Measurements from ENCODE around the gene OTUD6A. TPM values are rescaled to one million over a fixed set of nuclear protein-coding genes. Genes with fewer than 3 reads are reported as not detected.

Gene OTUD6A
- total and polyA plus RNA-seq, 2 donors = 0.02 TPM; not detected in 1

- H3K36me3 ChIP-seq (ENCODE audit: control insufficient read depth in 2 of 2, insufficient read depth in 2 of 2, low read length in 1 of 2) = no peaks in the 10 kb centered on the region
- 96% methylated on average over 9 of the region's 9 CpGs for WGBS
- H3K4me1 ChIP-seq (ENCODE audit: control insufficient read depth in 2 of 2, insufficient read depth in 2 of 2, low read length in 2 of 2) = no peaks in the 10 kb centered on the region
- no peaks in the 10 kb centered on the region for H3K27me3 ChIP-seq (ENCODE audit: control insufficient read depth in 2 of 2, insufficient read depth in 1 of 2, low read length in 1 of 2)
- no peak for DNase-seq (ENCODE audit: low read depth in 6 of 9, low spot score in 9 of 9)
- H3K9me3 ChIP-seq (ENCODE audit: control insufficient read depth in 2 of 2, insufficient read depth in 1 of 2, low read length in 1 of 2) = no peaks in the 10 kb centered on the region
- no peak overlapping the region for H3K27ac ChIP-seq (ENCODE audit: low read depth in 1 of 2, low read length in 1 of 2)
- no peak overlapping the region for H3K4me3 ChIP-seq (ENCODE audit: low read length in 2 of 2)
These were observed 18.6 kb upstream of the OTUD6A start for GRCh38 chrX:70043685-70044084.

DNA sequence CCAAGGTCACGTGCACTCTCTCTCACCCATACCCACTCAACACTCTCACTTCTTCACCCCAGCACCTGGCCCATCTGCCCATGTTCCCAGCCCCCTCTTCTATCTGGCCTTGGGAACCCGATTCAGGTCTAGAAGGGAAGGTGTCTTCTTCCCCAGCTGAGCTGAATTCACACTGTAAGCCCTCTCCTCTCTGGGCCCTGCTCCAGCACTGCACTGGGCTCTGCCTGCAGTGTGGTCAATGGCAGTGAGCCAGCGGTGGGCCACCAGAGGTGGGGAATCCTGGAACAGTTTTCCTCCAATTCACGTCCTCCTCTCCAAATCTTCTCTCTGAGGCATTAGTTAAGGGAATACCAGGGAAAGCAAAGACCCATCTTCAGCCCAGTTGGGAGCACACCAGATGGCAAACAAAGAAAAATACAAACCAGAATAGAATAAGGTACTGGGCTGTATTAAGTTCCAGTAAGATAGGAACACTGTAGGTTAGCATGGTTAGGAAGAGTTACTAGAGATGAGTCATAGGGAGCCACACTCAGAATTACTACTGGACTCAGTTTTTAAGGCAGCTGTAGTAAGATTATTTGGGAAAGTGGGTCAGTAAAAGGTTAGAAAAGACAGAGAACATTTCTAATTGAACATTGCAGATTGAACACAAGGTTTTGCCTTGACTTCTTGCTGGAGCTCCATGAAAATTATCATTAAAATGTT, 17.6 kb upstream of the OTUD6A start:
- Histone ChIP-seq H3K27me3 (ENCODE audit: control insufficient read depth in 2 of 2, insufficient read depth in 1 of 2, low read length in 1 of 2) (no peaks in the 10 kb centered on the region), H3K9me3 (ENCODE audit: control insufficient read depth in 2 of 2, insufficient read depth in 1 of 2, low read length in 1 of 2) (no peaks in the 10 kb centered on the region), H3K27ac (ENCODE audit: low read depth in 1 of 2, low read length in 1 of 2) (no peak overlapping the region), H3K36me3 (ENCODE audit: control insufficient read depth in 2 of 2, insufficient read depth in 2 of 2, low read length in 1 of 2) (no peaks in the 10 kb centered on the region), H3K4me3 (ENCODE audit: low read length in 2 of 2) (no peak overlapping the region), H3K4me1 (ENCODE audit: control insufficient read depth in 2 of 2, insufficient read depth in 2 of 2, low read length in 2 of 2) (no peaks in the 10 kb centered on the region)
- no peak for DNase-seq (ENCODE audit: low read depth in 6 of 9, low spot score in 9 of 9)
- WGBS = 95% methylated on average over 4 of the region's 4 CpGs

DNA sequence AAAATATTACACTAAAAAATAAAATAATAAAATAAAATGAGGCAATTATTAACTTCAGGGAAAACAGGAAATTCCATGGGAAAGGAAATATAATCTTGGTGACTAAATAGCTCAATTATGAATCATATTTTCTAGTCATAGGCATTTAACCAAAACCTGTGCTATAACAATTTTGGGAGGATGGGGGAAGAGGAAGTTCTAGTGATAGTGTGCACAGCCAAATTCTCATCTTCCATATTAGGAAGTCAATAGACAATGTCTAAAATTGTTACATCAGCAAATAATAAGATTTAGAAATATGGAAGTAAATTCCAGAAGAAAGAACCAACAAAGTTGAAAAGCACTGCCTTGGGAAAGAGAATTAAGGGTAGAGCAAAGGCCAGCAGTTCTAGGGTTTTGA, 15.3 kb upstream of the OTUD6A start:
- no peaks in the 10 kb centered on the region for H3K36me3 ChIP-seq (ENCODE audit: control insufficient read depth in 2 of 2, insufficient read depth in 2 of 2, low read length in 1 of 2)
- H3K27ac ChIP-seq (ENCODE audit: low read depth in 1 of 2, low read length in 1 of 2) = no peak overlapping the region
- H3K4me3 ChIP-seq (ENCODE audit: low read length in 2 of 2) = no peak overlapping the region
- H3K27me3 ChIP-seq (ENCODE audit: control insufficient read depth in 2 of 2, insufficient read depth in 1 of 2, low read length in 1 of 2) = no peaks in the 10 kb centered on the region
- H3K4me1 ChIP-seq (ENCODE audit: control insufficient read depth in 2 of 2, insufficient read depth in 2 of 2, low read length in 2 of 2) = no peaks in the 10 kb centered on the region
- no peak for DNase-seq (ENCODE audit: low read depth in 6 of 9, low spot score in 9 of 9)
- H3K9me3 ChIP-seq (ENCODE audit: control insufficient read depth in 2 of 2, insufficient read depth in 1 of 2, low read length in 1 of 2) = no peaks in the 10 kb centered on the region

DNA sequence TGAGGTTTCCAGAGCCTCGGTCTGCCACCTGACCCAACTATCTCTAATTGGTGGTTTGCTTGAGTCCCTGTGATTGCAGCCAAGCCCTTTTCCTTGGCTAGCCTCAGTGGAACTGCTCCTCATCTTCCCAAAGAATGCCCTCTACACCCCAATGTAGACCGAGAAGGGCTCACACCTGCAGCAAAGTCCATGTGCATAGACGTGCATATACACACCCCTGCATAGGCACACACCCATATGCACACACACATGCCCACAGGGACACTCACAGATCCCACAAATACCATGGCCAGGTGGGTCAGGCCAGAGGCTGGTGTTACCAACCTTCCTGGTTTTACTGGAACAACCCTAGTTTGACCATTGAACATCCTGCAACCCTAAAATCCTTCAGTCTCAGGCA, 12.9 kb upstream of the OTUD6A start:
- Histone ChIP-seq H3K27ac (ENCODE audit: low read depth in 1 of 2, low read length in 1 of 2) (no peak overlapping the region), H3K27me3 (ENCODE audit: control insufficient read depth in 2 of 2, insufficient read depth in 1 of 2, low read length in 1 of 2) (no peaks in the 10 kb centered on the region), H3K4me1 (ENCODE audit: control insufficient read depth in 2 of 2, insufficient read depth in 2 of 2, low read length in 2 of 2) (no peaks in the 10 kb centered on the region), H3K4me3 (ENCODE audit: low read length in 2 of 2) (no peak overlapping the region), H3K9me3 (ENCODE audit: control insufficient read depth in 2 of 2, insufficient read depth in 1 of 2, low read length in 1 of 2) (no peaks in the 10 kb centered on the region), H3K36me3 (ENCODE audit: control insufficient read depth in 2 of 2, insufficient read depth in 2 of 2, low read length in 1 of 2) (no peaks in the 10 kb centered on the region)
- no peak for DNase-seq (ENCODE audit: low read depth in 6 of 9, low spot score in 9 of 9)
- 93% methylated on average over 3 of the region's 3 CpGs for WGBS

DNA sequence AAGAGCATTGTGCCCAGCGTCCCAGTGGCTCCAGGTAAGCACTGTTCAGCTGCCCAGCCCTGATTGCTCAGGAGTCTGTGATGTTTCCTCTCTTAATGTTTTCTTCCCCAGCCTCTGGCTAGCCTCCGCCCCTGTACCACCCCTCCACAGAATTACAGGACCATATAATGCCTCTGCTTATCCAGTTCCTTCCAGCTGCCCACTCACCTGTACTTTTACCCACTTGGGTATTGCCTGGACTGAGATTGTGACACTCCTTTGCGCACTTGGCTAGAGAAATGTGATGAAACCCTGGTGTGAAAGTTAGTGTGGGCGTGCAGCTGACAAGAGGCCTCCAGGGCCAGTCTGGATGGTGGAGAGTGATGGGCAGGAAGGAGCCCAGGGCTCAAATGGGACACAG, 12.3 kb upstream of the OTUD6A start, which contains the start of gene AWAT2:
AWAT2 (minus strand) TSS at position 14 of the 400 bp plus-strand sequence; CDS start at position 8, 6 bp downstream.
- H3K27me3 ChIP-seq (ENCODE audit: control insufficient read depth in 2 of 2, insufficient read depth in 1 of 2, low read length in 1 of 2) = no peaks in the 10 kb centered on the region
- no peaks in the 10 kb centered on the region for H3K4me1 ChIP-seq (ENCODE audit: control insufficient read depth in 2 of 2, insufficient read depth in 2 of 2, low read length in 2 of 2)
- no peak within 1 kb of the TSS for H3K4me3 ChIP-seq (ENCODE audit: low read length in 2 of 2)
- no peak within 1 kb of the TSS for H3K27ac ChIP-seq (ENCODE audit: low read depth in 1 of 2, low read length in 1 of 2)
- WGBS = 89% methylated on average over 4 of the region's 4 CpGs
- no peaks in the 10 kb centered on the region for H3K9me3 ChIP-seq (ENCODE audit: control insufficient read depth in 2 of 2, insufficient read depth in 1 of 2, low read length in 1 of 2)
- no peaks in the 10 kb centered on the region for H3K36me3 ChIP-seq (ENCODE audit: control insufficient read depth in 2 of 2, insufficient read depth in 2 of 2, low read length in 1 of 2)
- no peak for DNase-seq (ENCODE audit: low read depth in 6 of 9, low spot score in 9 of 9)

- DNase-seq (ENCODE audit: low read depth in 6 of 9, low spot score in 9 of 9) = no peak
- Histone ChIP-seq H3K4me1 (ENCODE audit: control insufficient read depth in 2 of 2, insufficient read depth in 2 of 2, low read length in 2 of 2) (no peaks in the 10 kb centered on the region), H3K36me3 (ENCODE audit: control insufficient read depth in 2 of 2, insufficient read depth in 2 of 2, low read length in 1 of 2) (no peaks in the 10 kb centered on the region), H3K9me3 (ENCODE audit: control insufficient read depth in 2 of 2, insufficient read depth in 1 of 2, low read length in 1 of 2) (no peaks in the 10 kb centered on the region), H3K27ac (ENCODE audit: low read depth in 1 of 2, low read length in 1 of 2) (no peak overlapping the region), H3K4me3 (ENCODE audit: low read length in 2 of 2) (no peak overlapping the region), H3K27me3 (ENCODE audit: control insufficient read depth in 2 of 2, insufficient read depth in 1 of 2, low read length in 1 of 2) (no peaks in the 10 kb centered on the region)
- 93% methylated on average over 11 of the region's 11 CpGs for whole genome bisulfite sequencing
These were observed 9.2 kb upstream of the OTUD6A start for GRCh38 chrX:70052895-70053615.

DNA sequence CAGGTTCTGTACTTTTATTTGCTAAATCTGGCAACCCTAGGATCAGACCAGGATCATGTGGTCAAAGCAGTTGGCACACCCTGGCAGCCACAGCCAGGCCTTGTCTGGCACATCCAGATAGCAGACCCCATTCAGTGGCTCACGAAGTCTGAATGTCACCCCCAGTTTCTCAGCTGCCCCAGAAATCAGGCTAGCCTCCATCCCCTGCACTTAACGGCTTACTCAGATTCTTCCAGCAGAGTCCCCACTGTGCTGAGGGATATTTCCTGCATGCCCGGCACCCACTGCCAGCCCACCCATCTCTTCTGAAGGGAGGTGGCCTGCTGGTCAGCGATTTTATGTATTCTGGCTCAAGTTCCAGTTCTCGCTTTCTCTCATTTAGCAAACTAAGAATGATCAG, 7.9 kb upstream of the OTUD6A start:
- 94% methylated on average over 5 of the region's 5 CpGs for WGBS
- DNase-seq (ENCODE audit: low read depth in 6 of 9, low spot score in 9 of 9) = no peak
- H3K9me3 ChIP-seq (ENCODE audit: control insufficient read depth in 2 of 2, insufficient read depth in 1 of 2, low read length in 1 of 2) = no peaks in the 10 kb centered on the region
- no peak overlapping the region for H3K4me3 ChIP-seq (ENCODE audit: low read length in 2 of 2)
- no peaks in the 10 kb centered on the region for H3K4me1 ChIP-seq (ENCODE audit: control insufficient read depth in 2 of 2, insufficient read depth in 2 of 2, low read length in 2 of 2)
- no peaks in the 10 kb centered on the region for H3K27me3 ChIP-seq (ENCODE audit: control insufficient read depth in 2 of 2, insufficient read depth in 1 of 2, low read length in 1 of 2)
- H3K27ac ChIP-seq (ENCODE audit: low read depth in 1 of 2, low read length in 1 of 2) = no peak overlapping the region
- H3K36me3 ChIP-seq (ENCODE audit: control insufficient read depth in 2 of 2, insufficient read depth in 2 of 2, low read length in 1 of 2) = no peaks in the 10 kb centered on the region

- Histone ChIP-seq H3K4me1 (ENCODE audit: control insufficient read depth in 2 of 2, insufficient read depth in 2 of 2, low read length in 2 of 2) (no peaks in the 10 kb centered on the region), H3K9me3 (ENCODE audit: control insufficient read depth in 2 of 2, insufficient read depth in 1 of 2, low read length in 1 of 2) (peaks cover 0 to 9% of the 10 kb centered on the region in 2 donors), H3K36me3 (ENCODE audit: control insufficient read depth in 2 of 2, insufficient read depth in 2 of 2, low read length in 1 of 2) (no peaks in the 10 kb centered on the region), H3K27ac (ENCODE audit: low read depth in 1 of 2, low read length in 1 of 2) (no peak overlapping the region), H3K4me3 (ENCODE audit: low read length in 2 of 2) (no peak overlapping the region), H3K27me3 (ENCODE audit: control insufficient read depth in 2 of 2, insufficient read depth in 1 of 2, low read length in 1 of 2) (no peaks in the 10 kb centered on the region)
- 97% methylated on average over 52 of the region's 52 CpGs for WGBS
- no peak for DNase-seq (ENCODE audit: low read depth in 6 of 9, low spot score in 9 of 9)
These were observed 799 bp downstream of the OTUD6A start for GRCh38 chrX:70062961-70063550.

- 96% methylated on average over 7 of the region's 7 CpGs for WGBS
- DNase-seq (ENCODE audit: low read depth in 6 of 9, low spot score in 9 of 9) = no peak
- no peaks in the 10 kb centered on the region for H3K4me1 ChIP-seq (ENCODE audit: control insufficient read depth in 2 of 2, insufficient read depth in 2 of 2, low read length in 2 of 2)
- no peaks in the 10 kb centered on the region for H3K36me3 ChIP-seq (ENCODE audit: control insufficient read depth in 2 of 2, insufficient read depth in 2 of 2, low read length in 1 of 2)
- no peak overlapping the region for H3K27ac ChIP-seq (ENCODE audit: low read depth in 1 of 2, low read length in 1 of 2)
- no peak overlapping the region for H3K4me3 ChIP-seq (ENCODE audit: low read length in 2 of 2)
- no peaks in the 10 kb centered on the region for H3K27me3 ChIP-seq (ENCODE audit: control insufficient read depth in 2 of 2, insufficient read depth in 1 of 2, low read length in 1 of 2)
- H3K9me3 ChIP-seq (ENCODE audit: control insufficient read depth in 2 of 2, insufficient read depth in 1 of 2, low read length in 1 of 2) = peaks cover 0 to 9% of the 10 kb centered on the region in 2 donors
These were observed 4.4 kb downstream of the OTUD6A start for GRCh38 chrX:70066646-70067045.
